B cell (primary cell): Measurements from ENCODE around the gene KIF2A. TPM values are rescaled to one million over a fixed set of nuclear protein-coding genes. Genes with fewer than 3 reads are reported as not detected.
A peak's percentile ranks its signal among the peaks of the same experiment; 100 is the strongest.

Experiments
- ATAC-seq: fragments of 200-7000 bp; cut with Tn5 transposase; one replicate; pipeline ENCODE4 v1.10.0; 2021; ENCODE audit warnings: low read depth, mild to moderate bottlenecking, moderate number of reproducible peaks, moderate library complexity
- CTCF ChIA-PET: fragments of 350-600 bp; sonication (Branson Sonifier 250); formaldehyde crosslinking; loops from one replicate; lab custom pipeline; 2021; ENCODE audit warnings: antibody characterized with exemption, inconsistent platforms; lab: Charles Lee
- POLR2A ChIA-PET: fragments of 350-600 bp; sonication (Branson Sonifier 250); formaldehyde crosslinking; loops from one replicate; lab custom pipeline; 2021; ENCODE audit warnings: antibody characterized with exemption; lab: Charles Lee
- DNase-seq: peaks from one replicate; pipeline ENCODE4 v3.0.0; 2013
- H2AFZ ChIP-seq: 2 replicates; pipeline ENCODE4 v1.6.1; 2012; ENCODE audit warnings: mild to moderate bottlenecking, low read depth, low read length; ENCODE audit not compliant: insufficient read depth, poor library complexity, severe bottlenecking
- H3K27ac ChIP-seq, 2 donors: 1 replicate in 1 of 2; 2 replicates in 1 of 2; pipeline ENCODE4 v1.5.1; 2012 to 2013; ENCODE audit warnings: low read length in 2 of 2, mild to moderate bottlenecking in 2 of 2, moderate library complexity in 1 of 2
- H3K27me3 ChIP-seq, 4 experiments: fragments of 200-600 bp in 1 of 4; sonication (generic) in 1 of 4; replicated peaks in 1 of 4; 1 replicate in 2 of 4; 2 replicates in 2 of 4; pipeline versions ENCODE4 v1.6.1 to v1.7.0; 2013 to 2016; ENCODE audit warnings: low read length in 3 of 4, mild to moderate bottlenecking in 2 of 4, mixed read lengths in 1 of 4, moderate library complexity in 1 of 4; ENCODE audit not compliant: insufficient read depth in 4 of 4, control insufficient read depth in 3 of 4; ENCODE audit errors: control extremely low read depth in 1 of 4
- H3K36me3 ChIP-seq, 2 experiments: replicated peaks in 1 of 2; 1 replicate in 1 of 2; 2 replicates in 1 of 2; pipeline versions ENCODE4 v1.6.1 to v1.7.1; 2013; ENCODE audit warnings: low read length in 1 of 2; ENCODE audit not compliant: insufficient read depth in 2 of 2, control insufficient read depth in 1 of 2; ENCODE audit errors: control extremely low read depth in 1 of 2, extremely low read depth in 1 of 2
- H3K4me1 ChIP-seq, 2 donors: fragments of 200-600 bp in 1 of 2; sonication (generic) in 1 of 2; 1 replicate in 1 of 2; 2 replicates in 1 of 2; pipeline versions ENCODE4 v1.5.1 to v1.6.1; 2013 to 2017; ENCODE audit warnings: low read length in 2 of 2; ENCODE audit not compliant: control insufficient read depth in 2 of 2, insufficient read depth in 2 of 2
- H3K4me2 ChIP-seq: replicated peaks from 2 replicates; pipeline ENCODE3; 2012; ENCODE audit warnings: mild to moderate bottlenecking, low read depth, low read length; ENCODE audit not compliant: poor library complexity, severe bottlenecking
- H3K4me3 ChIP-seq, 5 experiments: fragments of 200-600 bp in 1 of 5; sonication (generic) in 1 of 5; 1 replicate in 3 of 5; 2 replicates in 2 of 5; pipeline versions ENCODE4 v1.5.1 to v1.7.0; 2011 to 2016; ENCODE audit warnings: low read length in 4 of 5, mild to moderate bottlenecking in 4 of 5, low read depth in 2 of 5, control low read depth in 1 of 5, moderate library complexity in 1 of 5; ENCODE audit not compliant: insufficient read depth in 1 of 5; ENCODE audit errors: control extremely low read depth in 1 of 5, extremely low read depth in 1 of 5
- H3K79me2 ChIP-seq: fragments of 200-600 bp; sonication (generic); one replicate; pipeline ENCODE4 v1.6.0; 2016; ENCODE audit warnings: low read length; ENCODE audit not compliant: control insufficient read depth, insufficient read depth
- H3K9ac ChIP-seq: fragments of 200-600 bp; sonication (generic); 2 replicates; pipeline ENCODE4 v1.6.1; 2017; ENCODE audit warnings: mild to moderate bottlenecking, low read length, moderate library complexity
- H3K9me3 ChIP-seq, 3 donors: one replicate each; pipeline versions ENCODE4 v1.6.1 to v1.7.1; 2013; ENCODE audit warnings: low read length in 2 of 3; ENCODE audit not compliant: control insufficient read depth in 2 of 3, insufficient read depth in 1 of 3; ENCODE audit errors: control extremely low read depth in 1 of 3
- H4K20me1 ChIP-seq: 2 replicates; pipeline ENCODE4 v1.6.0; 2012; ENCODE audit warnings: mild to moderate bottlenecking, low read length; ENCODE audit not compliant: insufficient read depth, control insufficient read depth, poor library complexity, severe bottlenecking
- H3K27ac Mint-ChIP-seq: one replicate; pipeline ENCODE4 v1.8.0; 2021; ENCODE audit warnings: mixed read lengths
- H3K27me3 Mint-ChIP-seq: one replicate; pipeline ENCODE4 v1.8.0; 2021; ENCODE audit warnings: mixed read lengths
- H3K4me1 Mint-ChIP-seq: one replicate; pipeline ENCODE4 v1.8.0; 2021; ENCODE audit warnings: mixed read lengths
- H3K4me3 Mint-ChIP-seq: one replicate; pipeline ENCODE4 v1.8.0; 2021; ENCODE audit warnings: mixed read lengths
- H3K9me3 Mint-ChIP-seq: one replicate; pipeline ENCODE4 v1.8.0; 2022; ENCODE audit warnings: mixed read lengths; ENCODE audit not compliant: insufficient read depth
- CTCF ChIP-seq: fragments of 200-600 bp; IDR thresholded peaks from one replicate; pipeline ENCODE4 v1.8.0; 2022; ENCODE audit warnings: antibody characterized with exemption, mild to moderate bottlenecking
- EZH2 ChIP-seq: IDR thresholded peaks from 2 replicates; pipeline ENCODE4 v1.6.1; 2012; ENCODE audit warnings: borderline replicate concordance, low read depth, mild to moderate bottlenecking, moderate library complexity, low read length; ENCODE audit not compliant: insufficient read depth, poor library complexity, severe bottlenecking
- WGBS: methylation state at CpG from one replicate; pipeline ENCODE4 v1.1.5; 2013; ENCODE audit warnings: missing lambda C conversion rate; ENCODE audit not compliant: insufficient coverage; 5-methylcytosine and 5-hydroxymethylcytosine counted together
- intact Hi-C: fragments of 100-400 bp; cut with micrococcal nuclease; formaldehyde crosslinking; loops from one replicate; pipeline ENCODE4 v1.10.0; 2022
- polyA plus RNA-seq: library from polyadenylated mRNA; depleted of rRNA; stranded (reverse); fragments of >200 nt; gene quantifications from 2 replicates; pipeline ENCODE4 v1.2.3, GENCODE V29; 2012
- total RNA-seq, 2 donors: library from RNA; stranded (reverse); fragments of 120-200 nt in 1 of 2; gene quantifications; 1 replicate in 1 of 2; 2 replicates in 1 of 2; pipeline versions ENCODE4 v1.2.3 to v1.2.4, GENCODE V29; 2013 to 2022

KIF2A gene
- total and polyA plus RNA-seq, 2 donors (not counting 1 experiment from before 2014, with no cell fraction given) = 12.9 to 59.0 TPM

GRCh38 chr5:62340979-62341378 lies 35.0 kb downstream of the KIF2A start:
- no peak overlapping the region for H3K4me3 Mint-ChIP-seq
- no peaks in the 10 kb centered on the region for H3K9me3 Mint-ChIP-seq
- TF ChIP-seq EZH2 (no peak), CTCF (no peak)
- H3K27ac Mint-ChIP-seq = no peak overlapping the region
- no peak overlapping the region for H3K4me2 ChIP-seq
- H3K36me3 ChIP-seq = no peaks in the 10 kb centered on the region
- no peaks in the 10 kb centered on the region for H3K9me3 ChIP-seq
- ATAC-seq (no peak), DNase-seq (no peak)
- H3K4me3 ChIP-seq = no peak overlapping the region
- peaks cover 74% of the 10 kb centered on the region for H3K79me2 ChIP-seq
- intact Hi-C loops = no loop called here
- peaks cover 35% of the 10 kb centered on the region for H3K4me1 Mint-ChIP-seq
- POLR2A ChIA-PET = no interaction called here
- H2AFZ ChIP-seq = no peak overlapping the region
- no peak overlapping the region for H3K9ac ChIP-seq
- H4K20me1 ChIP-seq = peaks cover 15% of the 10 kb centered on the region
- no peaks in the 10 kb centered on the region for H3K27me3 ChIP-seq
- CTCF ChIA-PET = interaction anchor here (1.1 to 1.9 kb wide), 3 partner anchors 9 to 35 kb away, joined by 3 to 5 read pairs (median 4); partner anchors contain the start of gene KIF2A
- peaks cover 11 to 16% of the 10 kb centered on the region in 2 donors for H3K4me1 ChIP-seq
- H3K27ac ChIP-seq = no peak overlapping the region
- H3K27me3 Mint-ChIP-seq = no peaks in the 10 kb centered on the region
- 100% methylated on average over 1 of the region's 2 CpGs for WGBS

- DNase-seq = no peak
- WGBS = 86% methylated on average over 1 of the region's 4 CpGs
Measured at GRCh38 chr5:62341783-62342475, 35.9 kb downstream of the KIF2A start.

More at GRCh38 chr5:62341783-62342475, 35.9 kb downstream of the KIF2A start:
- Histone ChIP-seq H4K20me1 (peaks cover 15% of the 10 kb centered on the region), H3K27me3 (no peaks in the 10 kb centered on the region), H3K4me1 (peaks cover 11 to 16% of the 10 kb centered on the region in 2 donors), H3K4me3 (no peak overlapping the region), H2AFZ (no peak overlapping the region), H3K79me2 (peaks cover 70% of the 10 kb centered on the region), H3K9ac (no peak overlapping the region), H3K27ac (peak overlapping the region in 1 of 2 donors; percentile 10), H3K36me3 (no peaks in the 10 kb centered on the region), H3K9me3 (no peaks in the 10 kb centered on the region), H3K4me2 (peak overlapping the region; percentile 44)
- ATAC-seq = no peak
- Mint-ChIP-seq H3K9me3 (no peaks in the 10 kb centered on the region), H3K27me3 (no peaks in the 10 kb centered on the region), H3K4me1 (peaks cover 33% of the 10 kb centered on the region), H3K4me3 (no peak overlapping the region), H3K27ac (peak overlapping the region; percentile 10)
- TF ChIP-seq EZH2 = no peak
- TF ChIP-seq CTCF = no peak
- CTCF ChIA-PET = interaction anchor here (0.6 to 1.9 kb wide), 3 partner anchors 8 to 22 kb away, joined by 3 to 5 read pairs (median 4); no protein-coding TSS in a partner anchor
- intact Hi-C loops = no loop called here
- POLR2A ChIA-PET = no interaction called here
